HG03520 (cell line): ENCODE results near the gene TMEM40.
"Not testable (repeated sequence)": the region's sequence is repeated elsewhere in the genome, so short reads cannot be mapped to it uniquely, and the experiment has no call there.

Source experiments
- ATAC-seq: cut with Tn5 transposase; IDR thresholded peaks from one replicate; pipeline ENCODE4 v1.9.1; 2021; ENCODE audit warnings: mild to moderate bottlenecking, moderate library complexity; ENCODE audit not compliant: unreplicated experiment

TMEM40 gene

GRCh38 chr3:12722226-12722625 is 36.8 kb downstream of the TMEM40 start:
- ATAC-seq: no peak

GRCh38 chr3:12719984-12720898 is 38.8 kb downstream of the TMEM40 start:
- ATAC-seq: peak; percentile 77

DNA sequence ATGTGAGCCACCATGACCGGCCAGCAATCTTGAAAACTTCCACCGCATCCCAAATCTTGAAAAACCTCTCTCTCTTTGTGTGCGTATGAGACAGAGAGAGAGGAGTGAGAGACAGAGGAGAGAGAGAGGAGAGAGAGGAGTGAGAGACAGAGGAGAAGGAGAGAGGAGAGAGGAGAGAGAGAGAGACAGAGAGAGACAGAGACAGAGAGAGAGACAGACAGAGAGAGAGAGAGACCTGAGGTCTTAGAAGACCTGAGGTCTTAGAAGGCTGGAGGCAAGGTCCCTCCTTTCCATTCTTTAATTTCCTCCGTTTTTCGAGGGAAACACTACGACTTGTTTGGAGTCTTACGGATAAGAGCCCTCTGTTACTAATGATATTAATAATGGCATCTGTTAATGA is 39.5 kb downstream of the TMEM40 start:
- no peak for ATAC-seq

DNA sequence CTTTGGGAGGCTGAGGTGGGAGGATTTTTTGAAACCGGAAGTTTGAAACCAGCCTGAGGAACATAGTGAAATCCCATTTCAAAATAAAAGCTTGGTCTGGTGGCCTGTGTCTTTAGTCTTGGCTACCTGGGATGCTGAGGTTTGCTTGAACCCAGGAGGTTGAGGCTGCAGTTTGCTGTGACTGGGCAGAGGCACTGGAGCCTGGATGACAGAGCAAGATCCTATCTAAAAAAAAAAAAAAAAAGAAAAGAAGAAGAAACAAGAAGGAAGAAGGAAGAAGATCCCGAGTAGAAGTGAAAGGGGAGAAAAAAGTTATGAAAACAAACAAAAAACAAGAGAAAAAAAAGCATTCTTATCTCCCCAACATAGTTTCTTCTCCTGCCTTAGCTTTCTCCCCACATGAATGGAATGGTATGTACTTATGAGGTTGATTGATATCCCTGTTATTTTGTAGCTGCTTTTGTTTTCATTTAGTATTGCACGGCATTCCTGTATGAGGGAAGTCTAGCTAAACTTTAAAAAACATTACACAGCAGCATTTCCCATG is 42.4 kb downstream of the TMEM40 start:
- no peak for ATAC-seq

- no peak for ATAC-seq
Measured at GRCh38 chr3:12714278-12714677, 44.8 kb downstream of the TMEM40 start.

- ATAC-seq: no peak
Measured at GRCh38 chr3:12710062-12710461, 49.0 kb downstream of the TMEM40 start.

DNA sequence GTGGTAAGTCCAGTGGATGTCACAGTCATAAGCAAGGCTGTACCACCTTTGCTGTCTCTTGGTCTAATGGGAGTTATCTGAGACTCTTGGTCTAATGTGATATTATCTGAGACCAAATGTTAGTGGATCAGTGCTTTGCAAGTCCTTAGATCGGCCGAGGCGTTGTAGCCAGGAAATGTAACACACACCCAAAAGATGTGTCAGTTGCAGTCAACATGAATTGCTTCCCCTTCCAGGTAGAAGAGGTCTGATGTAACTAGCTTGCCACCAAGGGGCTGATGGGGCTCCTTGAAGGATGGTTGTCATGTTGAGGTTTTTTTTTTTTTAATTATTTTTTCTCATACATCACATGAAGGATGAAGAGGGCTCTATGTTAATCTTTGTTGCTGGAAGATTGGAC is 49.7 kb downstream of the TMEM40 start:
- no peak for ATAC-seq

- ATAC-seq: no peak
Measured at GRCh38 chr3:12708584-12709192, 50.4 kb downstream of the TMEM40 start.

GRCh38 chr3:12707449-12707848 is 51.6 kb downstream of the TMEM40 start:
- ATAC-seq: no peak

GRCh38 chr3:12706504-12707253 is 52.4 kb downstream of the TMEM40 start:
- ATAC-seq: peak; percentile 91

DNA sequence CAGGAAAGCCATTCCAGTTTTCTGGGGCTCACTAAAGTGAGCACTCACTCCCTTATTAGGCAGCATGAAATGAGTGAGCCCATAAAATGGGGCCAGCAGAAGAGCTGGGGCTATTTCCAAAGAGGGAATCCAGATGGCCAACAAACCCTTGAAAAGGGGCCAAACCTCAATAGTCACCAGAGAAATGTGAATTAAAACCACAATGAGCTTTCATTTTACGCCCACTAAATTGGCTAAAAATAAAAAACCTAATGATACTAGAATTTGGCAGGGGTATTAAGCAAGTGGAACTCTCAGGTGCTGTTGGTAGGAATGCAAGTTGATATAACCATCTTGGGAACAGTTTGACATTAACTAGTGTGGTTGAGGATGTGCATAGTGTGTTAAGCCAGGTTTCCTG is 53.1 kb downstream of the TMEM40 start:
- no peak for ATAC-seq

DNA sequence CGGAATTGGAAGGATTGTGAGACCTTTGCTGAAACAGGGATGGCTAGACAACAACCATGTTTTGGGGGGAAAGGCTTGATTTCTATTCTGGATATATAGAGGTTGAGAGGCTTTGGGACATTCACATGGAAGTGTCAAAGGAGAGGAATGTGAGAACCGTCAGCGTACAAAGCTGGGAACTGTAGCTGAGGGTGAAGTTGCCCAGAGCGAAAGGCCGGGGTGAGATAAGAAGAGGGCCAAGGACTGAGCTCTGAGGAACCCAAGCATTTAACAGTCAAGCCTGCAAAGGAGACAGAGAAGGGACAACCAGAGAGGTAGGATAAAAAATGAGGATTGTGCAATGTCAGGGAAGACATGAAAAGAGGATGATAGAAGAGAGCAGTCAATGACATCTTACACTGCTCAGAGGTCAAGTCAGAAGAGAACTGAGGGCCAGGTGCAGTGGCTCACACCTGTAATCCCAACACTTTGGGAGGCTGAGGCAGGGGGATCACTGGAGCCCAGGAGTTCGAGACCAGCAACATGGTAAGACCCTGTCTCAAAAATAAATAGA is 53.6 kb downstream of the TMEM40 start:
- ATAC-seq: no peak

GRCh38 chr3:12702501-12702900 is 56.6 kb downstream of the TMEM40 start:
- no peak for ATAC-seq

- ATAC-seq: not testable (repeated sequence)
Measured at GRCh38 chr3:12701601-12702000, 57.5 kb downstream of the TMEM40 start.

DNA sequence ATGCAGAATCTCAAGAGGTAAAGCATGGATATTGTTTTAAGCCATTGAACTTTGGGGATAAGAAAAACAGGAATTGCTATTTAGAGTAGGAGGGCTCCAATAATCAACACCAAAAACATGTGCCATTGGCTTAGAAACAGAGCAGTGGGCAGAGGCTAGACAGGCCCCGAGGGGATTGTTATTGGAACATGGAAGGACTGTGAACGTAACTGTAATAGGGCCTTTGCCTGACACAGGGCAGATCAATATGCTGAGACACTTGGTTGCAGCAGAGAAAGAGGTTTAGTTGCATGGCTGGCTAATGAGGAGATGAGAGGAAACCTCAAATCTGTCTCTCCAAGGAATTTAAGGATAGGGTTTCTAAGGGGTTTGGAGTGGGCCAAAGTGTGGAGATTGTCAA is 58.3 kb downstream of the TMEM40 start:
- no peak for ATAC-seq

- no peak for ATAC-seq
Measured at GRCh38 chr3:12695916-12696315, 63.1 kb downstream of the TMEM40 start.

DNA sequence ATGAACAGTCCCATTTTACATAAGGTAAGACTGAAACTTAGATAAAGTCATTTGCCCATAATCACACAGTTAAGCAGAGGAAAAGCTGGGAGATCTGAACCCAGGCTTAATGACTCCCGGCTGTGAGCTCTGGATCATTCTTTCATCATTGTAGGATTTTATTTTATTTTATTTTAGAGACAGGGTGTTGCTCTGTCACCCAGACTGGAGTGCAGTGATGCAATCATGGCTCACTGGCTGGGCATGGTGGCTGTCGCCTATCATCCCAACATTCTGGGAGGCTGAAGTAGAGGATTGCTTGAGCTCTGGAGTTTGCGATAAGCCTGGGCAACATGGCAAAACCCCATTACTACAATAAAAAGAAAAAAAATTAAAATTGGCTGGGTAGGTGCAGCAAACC is 63.9 kb downstream of the TMEM40 start:
- ATAC-seq: no peak

DNA sequence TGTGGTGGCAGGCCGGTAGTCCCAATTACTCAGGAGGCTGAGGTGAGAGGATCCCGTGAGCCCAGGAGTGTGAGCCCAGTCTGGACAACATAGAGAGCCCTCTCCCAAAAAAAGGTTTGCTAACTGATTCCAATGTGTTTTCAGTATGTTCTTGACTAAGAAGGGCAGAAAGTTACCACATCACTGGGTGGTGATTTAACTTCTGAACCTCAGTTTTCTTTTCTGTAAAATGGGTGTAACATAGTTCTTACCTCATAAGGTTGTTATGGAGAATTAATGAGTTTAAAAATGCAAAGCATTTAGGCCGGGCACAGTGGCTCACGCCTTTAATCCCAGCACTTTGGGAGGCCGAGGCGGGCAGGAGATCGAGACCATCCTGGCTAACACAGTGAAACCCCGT is 66.6 kb downstream of the TMEM40 start:
- ATAC-seq: no peak

DNA sequence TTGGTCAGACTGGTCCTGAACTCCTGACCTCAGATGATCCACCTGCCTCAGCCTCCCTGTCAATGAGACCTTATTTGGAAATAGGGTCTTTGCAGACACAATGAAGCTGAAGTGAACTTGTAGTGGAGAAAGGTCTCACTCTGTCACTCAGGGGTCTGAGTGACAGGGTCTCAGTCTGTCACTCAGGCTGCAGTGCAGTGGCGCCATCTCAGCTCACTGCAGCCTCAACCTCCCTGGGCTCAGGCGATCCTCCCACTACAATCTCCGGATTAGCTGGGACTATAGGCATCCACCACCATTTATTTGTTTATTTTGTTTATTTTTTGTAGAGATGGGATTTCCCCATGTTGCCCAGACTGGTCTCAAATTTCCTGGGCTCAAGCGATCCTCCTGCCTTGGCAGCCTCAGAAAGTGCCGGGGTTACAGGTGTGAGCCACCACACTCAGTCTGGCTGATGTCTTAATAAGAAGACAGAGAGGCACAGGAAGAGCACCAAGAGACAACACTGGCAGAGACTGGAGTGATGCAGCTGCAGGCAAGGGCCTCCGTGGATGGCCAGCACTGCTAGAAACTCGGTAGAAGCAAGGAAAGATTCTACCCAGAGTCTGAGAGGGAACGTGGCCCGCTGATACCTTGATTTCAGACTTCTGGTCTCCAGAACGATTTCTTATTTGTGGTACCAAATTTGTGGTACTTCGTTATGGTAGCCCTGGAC is 68.9 kb downstream of the TMEM40 start:
- ATAC-seq: no peak

- no peak for ATAC-seq
Measured at GRCh38 chr3:12687948-12688347, 71.1 kb downstream of the TMEM40 start.
